HG03520 (cell line): ENCODE data around the gene PPID.
"Not testable (repeated sequence)": the region's sequence is repeated elsewhere in the genome, so short reads cannot be mapped to it uniquely, and the experiment has no call there.

Source experiments
- ATAC-seq: cut with Tn5 transposase; IDR thresholded peaks from one replicate; pipeline ENCODE4 v1.9.1; 2021; ENCODE audit warnings: mild to moderate bottlenecking, moderate library complexity; ENCODE audit not compliant: unreplicated experiment

PPID gene

GRCh38 chr4:158669310-158669709, 53.9 kb downstream of the PPID start:
- ATAC-seq: no peak

- no peak for ATAC-seq
Measured at GRCh38 chr4:158667651-158668198, 55.5 kb downstream of the PPID start.

- ATAC-seq: no peak
Measured at GRCh38 chr4:158666892-158667291, 56.3 kb downstream of the PPID start.

- ATAC-seq: no peak
Measured at GRCh38 chr4:158664806-158665205, 58.4 kb downstream of the PPID start.

- not testable (repeated sequence) for ATAC-seq
Measured at GRCh38 chr4:158663707-158664625, 59.2 kb downstream of the PPID start.

GRCh38 chr4:158663255-158663654, 59.9 kb downstream of the PPID start:
- ATAC-seq: not testable (repeated sequence)
